SHP77 (cell line): ENCODE results near the gene PC.

ENCODE experiments used
- DNase-seq, 2 experiments: peaks; one replicate each; lab custom pipeline; 2025; lab: John Stamatoyannopoulos, UW

PC gene

GRCh38 chr11:66882561-66883015 is 75.6 kb downstream of the PC start:
- peak in 1 of 2 experiments; percentile 83 for DNase-seq

- DNase-seq, result peak in 1 of 2 experiments; percentile 28
Observed at GRCh38 chr11:66881927-66882452, 76.2 kb downstream of the PC start.

GRCh38 chr11:66881451-66881835 is 76.7 kb downstream of the PC start:
- peak; percentile 34 to 64 for DNase-seq

DNA sequence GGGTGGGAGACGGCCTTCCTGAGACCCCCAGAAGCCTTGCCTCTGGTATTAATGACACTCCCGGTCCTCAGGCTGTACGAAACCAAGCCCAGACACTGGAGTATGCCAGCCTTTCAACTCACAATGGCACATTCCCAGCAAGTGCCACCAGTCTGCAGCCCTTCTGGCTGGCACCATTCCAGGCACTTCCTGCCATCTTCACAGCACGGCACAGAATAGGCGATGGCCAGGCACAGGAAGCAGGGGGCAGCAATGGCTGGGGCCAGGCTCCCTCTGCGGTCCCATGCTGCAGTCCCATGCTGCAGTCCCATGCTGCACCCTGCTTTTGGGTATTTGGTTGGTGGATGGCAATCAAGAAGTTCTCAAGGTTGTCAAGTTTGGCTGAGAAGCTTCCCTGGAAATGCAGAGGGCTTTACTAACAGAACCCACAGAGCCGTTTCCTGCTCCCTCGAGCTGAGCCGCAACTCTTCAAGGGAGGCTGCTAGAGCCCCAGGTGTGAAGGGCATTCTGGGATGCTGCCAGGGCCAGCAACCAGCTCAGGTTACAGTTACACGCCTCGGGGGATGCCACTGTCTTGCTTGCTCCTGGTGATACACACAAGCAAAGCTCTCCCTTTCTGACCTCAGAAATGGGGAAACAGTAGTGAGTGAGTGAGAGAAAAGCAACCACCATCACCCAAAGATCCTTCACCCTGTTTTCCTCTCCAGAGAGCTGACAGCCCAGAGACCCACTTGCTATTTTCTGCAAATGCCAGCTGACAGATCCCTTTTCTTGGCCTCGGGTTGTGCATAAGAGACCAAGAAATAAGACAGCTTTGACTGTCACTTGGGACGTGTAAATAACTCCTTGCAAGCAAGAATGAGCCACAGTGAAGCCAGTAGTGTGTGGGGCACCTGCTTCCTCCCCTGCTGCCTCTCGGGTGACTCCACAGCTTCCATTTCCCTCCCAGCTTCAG is 77.4 kb downstream of the PC start:
- DNase-seq, result peak; percentile 69 to 85

DNA sequence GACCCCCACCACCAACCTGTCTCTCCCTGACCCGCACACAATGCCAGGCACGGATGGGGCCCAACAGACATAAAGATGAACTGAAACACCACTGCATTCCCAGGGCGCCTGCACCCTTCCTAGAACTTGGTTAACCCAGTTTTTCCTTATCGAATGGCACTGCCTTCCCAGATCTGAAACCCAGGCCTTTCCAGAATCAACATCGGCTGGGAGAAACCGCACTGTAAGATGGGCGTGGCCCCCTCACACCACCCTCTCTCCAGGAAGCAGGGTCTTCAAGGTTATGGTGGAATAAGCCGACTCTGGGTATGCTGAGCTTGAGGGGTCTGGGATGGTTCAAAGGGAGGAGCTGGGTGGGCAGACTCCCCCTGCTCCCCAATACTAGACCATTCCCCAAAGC is 78.2 kb downstream of the PC start:
- no peak for DNase-seq

DNA sequence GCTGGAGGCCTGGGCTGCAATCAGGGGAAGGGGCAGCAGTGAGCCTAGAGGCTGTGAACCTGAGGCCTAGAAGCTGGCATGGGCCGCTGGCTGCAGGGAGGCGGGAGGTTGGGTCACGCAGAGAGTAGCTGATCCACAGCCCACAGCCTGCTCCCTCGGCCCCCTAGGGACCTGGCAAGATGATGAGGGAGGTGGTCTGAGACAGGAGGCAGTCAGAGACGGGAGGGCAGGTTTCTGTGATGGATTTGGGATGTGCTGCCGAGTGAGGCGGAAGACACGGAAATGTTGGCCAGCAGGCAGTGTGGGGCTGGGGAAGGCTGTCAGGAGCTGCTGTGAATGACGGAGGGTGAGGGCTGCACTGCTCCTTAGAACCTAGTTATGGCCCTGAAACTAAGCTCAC is 78.6 kb downstream of the PC start:
- no peak for DNase-seq

GRCh38 chr11:66879000-66879399 is 79.2 kb downstream of the PC start:
- no peak for DNase-seq

DNA sequence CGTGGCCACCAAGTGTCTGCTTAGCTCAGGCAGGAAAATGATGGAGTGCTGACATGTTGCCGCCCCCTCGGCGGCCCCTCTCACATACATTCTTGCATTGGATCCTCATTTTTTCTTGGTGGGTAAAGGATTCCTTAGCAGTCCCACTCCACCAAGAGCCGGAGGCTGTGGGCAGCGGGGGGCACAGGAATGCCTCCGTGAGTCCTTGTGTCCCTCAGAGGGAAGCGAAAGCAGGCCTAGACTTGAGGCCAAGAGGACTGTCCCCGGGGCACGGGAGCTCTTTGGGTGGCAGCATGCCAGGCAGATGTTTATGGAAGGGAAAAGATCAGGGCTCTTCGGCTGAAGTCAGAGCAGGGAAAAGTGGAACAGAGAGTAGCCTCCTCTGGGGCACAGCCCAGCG is 79.7 kb downstream of the PC start:
- DNase-seq, result no peak

GRCh38 chr11:66877588-66878385 is 80.4 kb downstream of the PC start:
- DNase-seq, result no peak

DNA sequence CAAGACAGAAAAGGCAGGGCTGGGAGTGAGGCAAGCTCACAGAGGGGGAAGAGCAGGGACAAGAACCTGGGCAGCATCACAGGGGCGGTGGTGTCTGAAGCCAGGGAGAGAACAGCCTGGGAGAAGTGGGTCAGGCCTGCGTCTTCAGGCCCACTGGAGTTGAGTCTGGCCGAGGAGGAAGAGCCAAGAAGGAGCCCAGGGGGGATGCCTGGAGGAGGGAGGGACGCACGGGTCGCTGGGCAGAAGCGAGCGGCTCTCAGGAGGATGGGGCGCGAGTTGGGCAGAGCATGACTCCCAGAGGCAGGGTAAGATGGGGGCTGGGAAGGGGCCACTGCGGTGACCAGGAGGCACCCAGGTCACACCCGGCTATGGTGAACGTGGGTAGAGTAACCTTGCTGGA is 82.8 kb downstream of the PC start:
- DNase-seq, result no peak

DNA sequence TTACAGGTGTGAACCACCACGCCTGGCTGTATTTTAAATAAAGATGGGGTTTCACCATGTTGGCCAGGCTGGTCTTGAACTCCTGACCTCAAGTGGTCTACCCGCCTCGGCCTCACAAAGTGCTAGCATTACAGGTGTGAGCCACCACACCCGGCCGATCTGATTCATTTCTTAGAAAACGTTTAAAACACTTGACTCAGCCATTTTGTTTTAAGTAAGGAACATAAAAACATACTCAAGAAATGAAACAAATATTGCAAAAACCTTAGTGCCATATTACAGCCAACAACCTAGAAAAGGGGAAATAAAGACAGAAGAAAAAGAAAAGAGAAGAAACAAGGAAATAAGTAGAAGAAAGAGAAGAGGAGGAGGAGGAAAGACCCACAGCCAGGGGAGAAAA is 84.0 kb downstream of the PC start:
- no peak for DNase-seq

GRCh38 chr11:66871521-66871901 is 86.7 kb downstream of the PC start:
- no peak for DNase-seq

DNA sequence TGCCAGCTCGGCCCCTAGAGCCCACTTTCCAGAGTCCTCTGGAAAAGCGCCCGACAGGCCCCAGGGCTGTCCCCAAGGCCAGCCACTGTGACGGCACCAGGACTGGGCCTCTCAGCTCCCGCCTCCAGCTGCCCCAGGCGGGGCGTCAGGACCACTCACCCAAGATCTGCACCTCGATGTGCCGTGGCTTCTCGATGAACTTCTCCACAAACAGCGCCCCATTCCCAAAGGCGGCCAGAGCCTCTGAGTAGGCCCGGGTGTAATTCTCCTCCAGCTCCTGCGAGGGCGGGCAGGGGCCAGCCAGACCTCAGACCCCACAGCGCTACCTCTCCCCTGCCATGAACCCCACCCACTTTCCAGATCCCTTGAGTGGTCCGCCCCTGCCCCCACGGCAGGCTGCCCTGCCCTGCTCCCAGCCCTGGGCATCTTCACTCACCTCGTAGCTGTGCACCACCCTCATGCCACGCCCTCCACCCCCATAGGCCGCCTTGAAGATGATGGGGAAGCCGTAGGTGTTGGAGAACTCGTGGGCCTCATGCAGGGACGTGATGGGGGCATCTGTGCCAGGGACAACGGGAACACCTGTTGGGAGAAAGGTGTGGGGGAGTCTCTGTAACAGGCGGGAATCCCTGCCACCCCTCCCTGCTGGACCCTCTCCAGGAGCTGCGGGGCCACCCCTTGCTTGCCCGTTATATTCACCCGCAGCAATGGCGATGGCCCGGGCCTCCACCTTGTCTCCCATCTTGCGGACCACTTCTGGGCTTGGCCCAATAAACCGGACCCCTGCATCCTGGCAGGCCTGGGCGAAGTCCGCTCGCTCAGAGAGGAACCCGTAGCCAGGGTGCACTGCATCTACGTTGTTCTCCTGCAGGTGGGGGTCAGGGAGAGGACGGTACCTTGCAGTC is 87.3 kb downstream of the PC start:
- DNase-seq, result no peak

GRCh38 chr11:66870131-66870530 is 88.1 kb downstream of the PC start:
- DNase-seq, result no peak

DNA sequence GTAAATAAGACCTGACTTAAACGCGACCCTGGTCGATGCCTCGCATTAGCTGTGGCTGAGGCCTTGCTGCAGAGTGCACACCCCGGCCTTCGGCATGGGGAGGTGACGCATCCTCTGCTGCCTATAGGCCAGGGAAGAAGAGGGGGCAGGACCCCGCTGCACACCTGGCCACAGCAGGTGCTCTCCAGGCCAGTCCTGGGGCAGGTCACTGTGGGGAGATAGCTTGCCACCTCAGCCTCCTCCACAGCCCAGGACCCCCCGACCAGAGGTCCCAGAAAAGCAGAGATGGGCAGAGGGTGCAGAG is 88.7 kb downstream of the PC start:
- DNase-seq, result no peak

GRCh38 chr11:66868726-66869566 is 89.2 kb downstream of the PC start:
- DNase-seq, result peak; percentile 37 to 60

GRCh38 chr11:66868082-66868725 is 90.0 kb downstream of the PC start:
- no peak for DNase-seq

DNA sequence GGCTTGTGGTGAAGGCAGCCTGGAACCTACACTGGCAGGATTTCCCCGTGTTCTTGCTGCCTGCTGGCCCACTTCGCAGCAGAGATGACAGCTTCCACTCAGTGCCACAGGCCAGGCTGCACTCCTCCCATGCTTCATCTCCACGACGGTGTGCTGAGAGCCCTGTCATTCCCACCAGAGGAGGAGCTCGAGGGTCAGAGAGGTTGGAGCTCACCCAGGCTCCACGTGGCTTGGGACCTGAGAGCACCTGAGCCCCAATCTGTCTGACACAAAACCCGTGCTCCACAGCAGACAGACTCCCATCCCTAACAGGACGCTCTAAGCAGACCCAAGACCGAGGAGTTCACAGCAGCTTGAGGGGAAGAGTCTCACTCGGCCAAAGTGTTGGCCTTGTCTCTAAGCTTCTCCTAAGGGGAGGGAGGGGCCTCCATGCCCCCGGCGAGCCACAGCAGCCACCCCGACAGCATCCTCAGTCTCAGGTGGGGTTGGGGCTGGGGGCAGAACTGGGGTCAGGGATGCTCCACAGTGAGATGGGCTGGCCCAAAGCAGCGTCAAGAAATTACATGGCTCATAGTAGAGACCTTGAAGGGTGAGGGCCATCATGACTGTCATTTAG is 90.7 kb downstream of the PC start:
- no peak for DNase-seq

DNA sequence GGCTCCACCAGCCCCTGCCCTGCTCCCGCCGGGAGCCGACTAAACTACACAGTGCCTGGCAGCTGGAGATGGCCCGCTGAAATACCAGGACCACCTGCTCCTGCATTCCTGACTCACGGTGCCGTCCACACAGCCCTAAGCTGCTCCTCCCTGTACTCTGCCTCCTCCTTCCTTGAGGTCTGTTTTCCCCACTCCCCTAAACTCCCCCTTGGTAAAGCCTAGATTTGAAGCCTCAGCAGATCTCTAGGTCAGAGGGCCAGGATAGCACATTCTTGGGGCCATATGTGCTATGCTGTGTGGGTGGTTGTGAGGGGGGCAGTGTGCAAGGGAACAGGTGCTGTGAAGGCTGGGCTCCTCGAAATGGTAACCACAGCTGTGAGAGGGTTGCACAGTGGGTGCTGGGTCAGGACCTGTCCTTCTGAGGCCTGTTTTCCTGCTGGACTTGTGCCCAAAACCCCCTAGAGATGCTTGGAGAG is 91.6 kb downstream of the PC start:
- no peak for DNase-seq

DNA sequence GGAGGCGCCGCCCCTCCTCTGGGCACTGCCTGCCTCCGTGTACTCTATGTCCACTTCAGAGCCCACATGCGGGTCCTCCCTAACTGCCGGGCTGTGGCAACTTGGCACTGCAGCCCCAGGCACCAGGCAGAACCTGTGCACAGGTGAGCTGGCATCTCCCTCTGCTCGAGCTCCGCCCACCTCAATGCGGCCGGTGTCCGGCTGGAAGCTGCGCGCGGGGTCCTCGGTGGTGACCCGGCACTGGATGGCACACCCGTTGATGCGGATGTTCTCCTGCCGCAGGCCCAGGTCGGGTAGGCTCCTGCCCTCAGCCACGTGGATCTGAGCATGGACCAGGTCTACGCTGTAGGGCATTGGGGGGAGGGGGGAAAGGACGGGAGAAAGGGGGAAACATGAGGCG is 92.2 kb downstream of the PC start:
- no peak for DNase-seq
